ENCODE data around the gene CYP27B1. TPM values are rescaled to one million over a fixed set of nuclear protein-coding genes. Genes with fewer than 3 reads are reported as not detected.
"Not testable (repeated sequence)": the region's sequence is repeated elsewhere in the genome, so short reads cannot be mapped to it uniquely, and the experiment has no call there.

CYP27B1 gene
- total RNA-seq, 1 experiment from 2014 or later, result 1.8 TPM

GRCh38 chr12:57722716-57723629, 43.9 kb downstream of the CYP27B1 start:
- DNase-seq (ENCODE audit: low read depth), result no peak

- DNase-seq (ENCODE audit: low read depth), result not testable (repeated sequence)
Measured at GRCh38 chr12:57721846-57722608, 44.9 kb downstream of the CYP27B1 start.

GRCh38 chr12:57720606-57721595, 46.0 kb downstream of the CYP27B1 start:
- DNase-seq (ENCODE audit: low read depth), result no peak

GRCh38 chr12:57719777-57720605, 46.9 kb downstream of the CYP27B1 start:
- no peak for DNase-seq (ENCODE audit: low read depth)

- no peak for DNase-seq (ENCODE audit: low read depth)
Measured at GRCh38 chr12:57718641-57719528, 48.0 kb downstream of the CYP27B1 start.

GRCh38 chr12:57717846-57718640, 48.8 kb downstream of the CYP27B1 start:
- no peak for DNase-seq (ENCODE audit: low read depth)

- no peak for DNase-seq (ENCODE audit: low read depth)
Measured at GRCh38 chr12:57717131-57717530, 49.7 kb downstream of the CYP27B1 start.

- DNase-seq (ENCODE audit: low read depth), result no peak
Measured at GRCh38 chr12:57716305-57716704, 50.6 kb downstream of the CYP27B1 start.

GRCh38 chr12:57715786-57716185, 51.1 kb downstream of the CYP27B1 start:
- DNase-seq (ENCODE audit: low read depth), result no peak

GRCh38 chr12:57715036-57715748, 51.7 kb downstream of the CYP27B1 start:
- DNase-seq (ENCODE audit: low read depth), result not testable (repeated sequence)

GRCh38 chr12:57713209-57713608, 53.7 kb downstream of the CYP27B1 start:
- DNase-seq (ENCODE audit: low read depth), result no peak

- no peak for DNase-seq (ENCODE audit: low read depth)
Measured at GRCh38 chr12:57712701-57713100, 54.2 kb downstream of the CYP27B1 start.

Other genes with a start within 250 kb of the CYP27B1 start
- gene DDIT3, start 246.6 kb downstream of the CYP27B1 start, total RNA-seq (2014; rRNA removed; shearing (Covaris generic)), result 39.3 and 45.9 TPM in 2 replicates
- 5.0 and 18.2 TPM in 2 replicates for gene MBD6, start 244.3 kb downstream of the CYP27B1 start, total RNA-seq (2014; rRNA removed; shearing (Covaris generic))
- 97.9 and 119 TPM in 2 replicates for gene DCTN2, start 219.9 kb downstream of the CYP27B1 start, total RNA-seq (2014; rRNA removed; shearing (Covaris generic))
- 0.30 and 0.37 TPM in 2 replicates for gene KIF5A, start 217.0 kb downstream of the CYP27B1 start, total RNA-seq (2014; rRNA removed; shearing (Covaris generic))
- 71.2 and 85.3 TPM in 2 replicates for gene PIP4K2C, start 175.9 kb downstream of the CYP27B1 start, total RNA-seq (2014; rRNA removed; shearing (Covaris generic))
- gene DTX3, start 162.3 kb downstream of the CYP27B1 start, total RNA-seq (2014; rRNA removed; shearing (Covaris generic)), result 20.1 and 21.4 TPM in 2 replicates
- gene ARHGEF25, start 155.6 kb downstream of the CYP27B1 start, total RNA-seq (2014; rRNA removed; shearing (Covaris generic)), result 6.2 and 13.2 TPM in 2 replicates
- gene B4GALNT1, start 133.9 kb downstream of the CYP27B1 start, total RNA-seq (2014; rRNA removed; shearing (Covaris generic)), result 21.6 and 43.3 TPM in 2 replicates
- 298 and 647 TPM in 2 replicates for gene OS9, start 72.9 kb downstream of the CYP27B1 start, total RNA-seq (2014; rRNA removed; shearing (Covaris generic))
- 0.07 TPM in 1 of 2 replicates, not detected in the other for gene AGAP2, start 28.3 kb downstream of the CYP27B1 start, total RNA-seq (2014; rRNA removed; shearing (Covaris generic))
- 36.2 and 57.0 TPM in 2 replicates for gene TSPAN31, start 22.0 kb downstream of the CYP27B1 start, total RNA-seq (2014; rRNA removed; shearing (Covaris generic))
- 175 and 179 TPM in 2 replicates for gene CDK4, start 14.8 kb downstream of the CYP27B1 start, total RNA-seq (2014; rRNA removed; shearing (Covaris generic))
- 6.7 and 7.9 TPM in 2 replicates for gene MARCHF9, start 12.0 kb downstream of the CYP27B1 start, total RNA-seq (2014; rRNA removed; shearing (Covaris generic))
- gene METTL1, start 5.0 kb upstream of the CYP27B1 start, total RNA-seq (2014; rRNA removed; shearing (Covaris generic)), result 8.4 and 12.4 TPM in 2 replicates
- gene EEF1AKMT3, start 5.5 kb upstream of the CYP27B1 start, total RNA-seq (2014; rRNA removed; shearing (Covaris generic)), result 6.6 and 8.9 TPM in 2 replicates
- 27.6 and 37.9 TPM in 2 replicates for gene TSFM, start 15.7 kb upstream of the CYP27B1 start, total RNA-seq (2014; rRNA removed; shearing (Covaris generic))
- gene AVIL, start 51.7 kb upstream of the CYP27B1 start, total RNA-seq (2014; rRNA removed; shearing (Covaris generic)), result 0.10 TPM in 1 of 2 replicates, not detected in the other
- gene CTDSP2, start 79.7 kb upstream of the CYP27B1 start, total RNA-seq (2014; rRNA removed; shearing (Covaris generic)), result 37.3 and 44.2 TPM in 2 replicates
- gene ATP23, start 174.5 kb upstream of the CYP27B1 start, total RNA-seq (2014; rRNA removed; shearing (Covaris generic)), result 20.7 and 24.8 TPM in 2 replicates

Measured in M059J (cell line).